HEK293 (cell line): Measurements from ENCODE around the gene OR52R1.

ENCODE experiments used
- CTCF ChIA-PET: fragments of 350-600 bp; formaldehyde crosslinking; extraction: SDS; loops from one replicate; lab custom pipeline; 2021; ENCODE audit warnings: antibody characterized with exemption; lab: Yijun Ruan, JAX
- POLR2A ChIA-PET: fragments of 300-600 bp; formaldehyde crosslinking; extraction: SDS; loops from one replicate; lab custom pipeline; 2020; ENCODE audit warnings: antibody characterized with exemption, inconsistent platforms; lab: Yijun Ruan, JAX
- H3K27ac ChIP-seq: fragments of 200-500 bp; sonication (Bioruptor generic); 2 replicates; pipeline ENCODE4 v1.5.1; 2014; ENCODE audit warnings: low read depth, low read length, control low read depth, inconsistent platforms; ENCODE audit errors: extremely low read depth
- H3K36me3 ChIP-seq, 2 experiments: fragments of 200-500 bp in 1 of 2; sonication (Bioruptor generic) in 1 of 2; 1 replicate in 1 of 2; 2 replicates in 1 of 2; pipeline ENCODE4 v1.5.1; 2014 to 2017; ENCODE audit warnings: inconsistent platforms in 2 of 2, low read length in 2 of 2; ENCODE audit not compliant: control insufficient read depth in 2 of 2, insufficient read depth in 1 of 2
- H3K4me1 ChIP-seq: fragments of 200-500 bp; sonication (Bioruptor generic); 2 replicates; pipeline ENCODE4 v1.5.1; 2014; ENCODE audit warnings: mild to moderate bottlenecking, low read length, inconsistent platforms; ENCODE audit not compliant: control insufficient read depth, insufficient read depth
- H3K4me3 ChIP-seq: 2 replicates; pipeline ENCODE4 v1.5.1; 2011; ENCODE audit warnings: low read depth, mild to moderate bottlenecking, control low read depth, low read length, moderate library complexity
- H3K9me3 ChIP-seq: fragments of 200-500 bp; sonication (Bioruptor generic); 2 replicates; pipeline ENCODE4 v1.5.1; 2014; ENCODE audit warnings: low read depth, low read length, inconsistent platforms; ENCODE audit not compliant: control insufficient read depth, insufficient read depth
- HOXD13 ChIP-seq: sonication (generic); formaldehyde crosslinking; IDR thresholded peaks from 2 replicates; pipeline ENCODE4 v1.8.0; 2022; ENCODE audit warnings: missing genetic modification reagents, borderline replicate concordance
- ZFP3 ChIP-seq: fragments of 450-650 bp; formaldehyde crosslinking; IDR thresholded peaks from 2 replicates; pipeline ENCODE4 v1.5.1; 2016; ENCODE audit warnings: low read depth, missing biosample characterization, missing genetic modification characterization
- ZNF121 ChIP-seq: fragments of 450-650 bp; formaldehyde crosslinking; IDR thresholded peaks from 2 replicates; pipeline ENCODE4 v1.5.1; 2016; ENCODE audit warnings: missing biosample characterization, missing genetic modification characterization
- ZNF426 ChIP-seq: fragments of 450-650 bp; formaldehyde crosslinking; IDR thresholded peaks from 2 replicates; pipeline ENCODE4 v1.5.1; 2017; ENCODE audit warnings: missing biosample characterization, missing genetic modification characterization, mild to moderate bottlenecking, inconsistent platforms, moderate library complexity
- ZNF654 ChIP-seq: fragments of 450-650 bp; formaldehyde crosslinking; IDR thresholded peaks from 2 replicates; pipeline ENCODE4 v1.5.1; 2016; ENCODE audit warnings: low read depth, missing biosample characterization, missing genetic modification characterization
- ZNF660 ChIP-seq: fragments of 450-650 bp; IDR thresholded peaks from 2 replicates; pipeline ENCODE4 v1.5.1; 2018; ENCODE audit warnings: missing biosample characterization, mild to moderate bottlenecking, missing genetic modification characterization
- ZNF707 ChIP-seq: fragments of 450-650 bp; formaldehyde crosslinking; IDR thresholded peaks from 2 replicates; pipeline ENCODE4 v1.5.1; 2016; ENCODE audit warnings: missing biosample characterization, missing genetic modification characterization
- TF ChIP-seq, protein P1 (sequence below): fragments of 450-650 bp; IDR thresholded peaks from 2 replicates; pipeline ENCODE4 v1.5.1; 2018; ENCODE audit warnings: missing biosample characterization, missing genetic modification characterization

OR52R1 gene

GRCh38 chr11:4766420-4767043 is 37.6 kb downstream of the OR52R1 start (continued):
- TF ChIP-seq, protein P1, sequence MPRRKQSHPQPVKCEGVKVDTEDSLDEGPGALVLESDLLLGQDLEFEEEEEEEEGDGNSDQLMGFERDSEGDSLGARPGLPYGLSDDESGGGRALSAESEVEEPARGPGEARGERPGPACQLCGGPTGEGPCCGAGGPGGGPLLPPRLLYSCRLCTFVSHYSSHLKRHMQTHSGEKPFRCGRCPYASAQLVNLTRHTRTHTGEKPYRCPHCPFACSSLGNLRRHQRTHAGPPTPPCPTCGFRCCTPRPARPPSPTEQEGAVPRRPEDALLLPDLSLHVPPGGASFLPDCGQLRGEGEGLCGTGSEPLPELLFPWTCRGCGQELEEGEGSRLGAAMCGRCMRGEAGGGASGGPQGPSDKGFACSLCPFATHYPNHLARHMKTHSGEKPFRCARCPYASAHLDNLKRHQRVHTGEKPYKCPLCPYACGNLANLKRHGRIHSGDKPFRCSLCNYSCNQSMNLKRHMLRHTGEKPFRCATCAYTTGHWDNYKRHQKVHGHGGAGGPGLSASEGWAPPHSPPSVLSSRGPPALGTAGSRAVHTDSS (tag by site-specific recombination) = no peak
- TF ChIP-seq ZNF426 (tag by site-specific recombination) (no peak), ZNF707 (tag by site-specific recombination) (no peak), ZNF654 (no peak)
- TF ChIP-seq, all 188 proteins: peak for 0

DNA sequence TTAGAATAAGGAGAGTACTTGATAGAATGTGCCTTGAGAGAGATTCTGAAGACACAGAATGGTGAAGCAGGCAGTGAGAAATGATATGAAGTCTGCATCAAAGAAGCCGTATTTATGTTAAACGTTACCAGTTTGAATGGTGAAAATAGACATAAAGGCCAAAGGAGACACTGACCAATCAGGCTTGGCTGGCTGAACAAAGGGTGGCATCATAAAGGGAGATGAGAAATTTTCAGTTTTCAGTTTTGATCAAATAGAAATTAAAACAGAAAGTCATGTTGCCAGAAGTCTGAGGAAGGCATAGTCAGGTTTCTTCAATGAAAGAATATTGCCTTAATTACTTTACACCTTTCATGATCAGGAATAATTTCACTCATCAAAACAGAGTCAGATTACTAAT is 41.1 kb downstream of the OR52R1 start:
- Histone ChIP-seq H3K27ac (no peak overlapping the region), H3K4me3 (no peak overlapping the region), H3K9me3 (no peaks in the 10 kb centered on the region), H3K4me1 (no peaks in the 10 kb centered on the region), H3K36me3 (no peaks in the 10 kb centered on the region)
- TF ChIP-seq ZNF121 (tag by site-specific recombination) (no peak), ZFP3 (tag by site-specific recombination) (no peak), HOXD13 (CRISPR knock-in tag) (no peak), ZNF660 (tag by site-specific recombination) (no peak)
- ChIA-PET POLR2A (no interaction called here), CTCF (no interaction called here)
